Cardiac muscle cell (in vitro differentiated cells and primary cell): ENCODE data around the gene WDR82. TPM values are rescaled to one million over a fixed set of nuclear protein-coding genes. Genes with fewer than 3 reads are reported as not detected.

Source experiments
- DNase-seq, 2 donors: peaks; one replicate each; pipeline versions ENCODE4 v3.0.0 to v3.0.0-alpha.2; 2010 to 2017; ENCODE audit warnings: low read depth in 1 of 2, low spot score in 1 of 2
- H3K27ac ChIP-seq: fragments of 200-600 bp; sonication (generic); 2 replicates; pipeline ENCODE4 v1.5.1; 2016
- H3K27me3 ChIP-seq: fragments of 200-600 bp; sonication (generic); 2 replicates; pipeline ENCODE4 v1.6.0; 2016; ENCODE audit warnings: control low read depth
- H3K36me3 ChIP-seq: fragments of 200-600 bp; sonication (generic); 2 replicates; pipeline ENCODE4 v1.5.1; 2016; ENCODE audit warnings: control low read depth
- H3K4me1 ChIP-seq: fragments of 200-600 bp; sonication (generic); 2 replicates; pipeline ENCODE4 v1.8.1; 2017; ENCODE audit warnings: low read depth, mild to moderate bottlenecking, mixed run types
- H3K4me3 ChIP-seq: fragments of 200-600 bp; sonication (generic); 2 replicates; pipeline ENCODE4 v1.5.1; 2016; ENCODE audit warnings: mild to moderate bottlenecking
- H3K9me3 ChIP-seq: fragments of 200-600 bp; sonication (generic); 2 replicates; pipeline ENCODE4 v1.5.1; 2017; ENCODE audit warnings: low read depth, mild to moderate bottlenecking, control low read depth
- polyA plus RNA-seq: library from polyadenylated mRNA; unstranded; fragments of >200 nt; fragmentation: Nextera tagmentation; extraction: Ambion mirVana; gene quantifications from 2 replicates; pipeline ENCODE4 v1.2.1, GENCODE V29; 2016
- total RNA-seq: library from RNA; depleted of rRNA; stranded (reverse); fragments of >200 nt; gene quantifications from 2 replicates; pipeline ENCODE4 v1.2.3, GENCODE V29; 2016
- TF ChIP-seq, protein P1 (sequence below): IDR thresholded peaks from 2 replicates; pipeline ENCODE4 v1.5.1; 2012; ENCODE audit warnings: low read depth, mild to moderate bottlenecking, low read length

WDR82 gene
- total and polyA plus RNA-seq, 2 experiments from 2014 or later, result 30.7 to 35.4 TPM

DNA sequence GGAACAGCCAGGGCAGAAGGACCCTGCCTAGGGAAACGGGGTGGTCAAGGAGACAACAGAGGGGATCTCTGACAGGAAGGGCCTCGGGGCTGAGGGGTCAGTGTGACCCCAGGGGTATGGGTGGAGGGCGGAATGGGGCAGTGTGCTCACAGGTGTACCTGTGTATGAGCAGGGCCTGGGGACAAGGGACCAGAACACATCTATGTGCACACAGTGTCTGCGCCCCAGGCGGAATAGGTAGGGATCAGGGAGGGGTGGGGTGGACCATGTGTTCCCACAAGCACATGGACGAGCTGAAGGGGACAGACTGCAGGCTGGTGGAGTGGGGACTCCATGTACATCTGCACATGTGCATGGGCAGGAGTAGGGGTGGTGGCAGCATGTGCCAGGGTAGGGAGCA is 48.0 kb downstream of the WDR82 start:
- Histone ChIP-seq H3K36me3 (peaks cover 14% of the 10 kb centered on the region), H3K4me3 (no peak overlapping the region), H3K9me3 (no peaks in the 10 kb centered on the region), H3K27ac (no peak overlapping the region), H3K27me3 (no peaks in the 10 kb centered on the region), H3K4me1 (no peaks in the 10 kb centered on the region)
- TF ChIP-seq, protein P1, sequence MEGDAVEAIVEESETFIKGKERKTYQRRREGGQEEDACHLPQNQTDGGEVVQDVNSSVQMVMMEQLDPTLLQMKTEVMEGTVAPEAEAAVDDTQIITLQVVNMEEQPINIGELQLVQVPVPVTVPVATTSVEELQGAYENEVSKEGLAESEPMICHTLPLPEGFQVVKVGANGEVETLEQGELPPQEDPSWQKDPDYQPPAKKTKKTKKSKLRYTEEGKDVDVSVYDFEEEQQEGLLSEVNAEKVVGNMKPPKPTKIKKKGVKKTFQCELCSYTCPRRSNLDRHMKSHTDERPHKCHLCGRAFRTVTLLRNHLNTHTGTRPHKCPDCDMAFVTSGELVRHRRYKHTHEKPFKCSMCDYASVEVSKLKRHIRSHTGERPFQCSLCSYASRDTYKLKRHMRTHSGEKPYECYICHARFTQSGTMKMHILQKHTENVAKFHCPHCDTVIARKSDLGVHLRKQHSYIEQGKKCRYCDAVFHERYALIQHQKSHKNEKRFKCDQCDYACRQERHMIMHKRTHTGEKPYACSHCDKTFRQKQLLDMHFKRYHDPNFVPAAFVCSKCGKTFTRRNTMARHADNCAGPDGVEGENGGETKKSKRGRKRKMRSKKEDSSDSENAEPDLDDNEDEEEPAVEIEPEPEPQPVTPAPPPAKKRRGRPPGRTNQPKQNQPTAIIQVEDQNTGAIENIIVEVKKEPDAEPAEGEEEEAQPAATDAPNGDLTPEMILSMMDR, result no peak
- DNase-seq, result no peak

GRCh38 chr3:52229656-52230055 is 48.8 kb downstream of the WDR82 start:
- Histone ChIP-seq H3K27ac (no peak overlapping the region), H3K4me1 (no peaks in the 10 kb centered on the region), H3K36me3 (peaks cover 14% of the 10 kb centered on the region), H3K9me3 (no peaks in the 10 kb centered on the region), H3K4me3 (no peak overlapping the region), H3K27me3 (no peaks in the 10 kb centered on the region)
- TF ChIP-seq, protein P1, result no peak
- DNase-seq, result no peak

DNA sequence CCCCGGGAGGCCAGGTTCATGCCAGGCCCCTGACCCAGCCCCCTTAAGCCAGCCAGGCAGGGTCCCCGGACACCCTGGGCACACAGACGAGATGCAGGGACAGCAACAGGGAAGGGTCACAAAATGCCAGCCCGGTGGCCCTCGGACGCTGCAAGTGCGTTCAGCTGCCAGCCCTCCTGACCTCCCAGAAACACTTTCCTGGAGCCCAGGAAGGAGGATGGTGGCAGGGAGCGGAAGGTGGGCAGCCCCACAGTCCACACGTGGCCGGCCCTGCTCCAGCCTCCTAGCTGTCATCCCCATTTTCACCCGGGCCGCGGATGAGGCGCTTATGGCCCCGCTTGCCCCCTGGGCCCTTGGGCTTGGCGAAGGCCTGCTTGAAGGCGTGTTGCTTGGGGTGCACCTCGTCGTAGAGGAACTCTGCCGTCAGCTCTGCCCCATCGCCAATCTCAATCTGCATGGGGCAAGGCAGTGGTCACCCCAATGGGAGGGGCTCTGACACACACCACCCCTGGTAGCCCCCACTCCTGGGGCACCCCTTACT is 49.6 kb downstream of the WDR82 start:
- peaks cover 14% of the 10 kb centered on the region for H3K36me3 ChIP-seq
- H3K27ac ChIP-seq, result no peak overlapping the region
- H3K4me3 ChIP-seq, result no peak overlapping the region
- no peaks in the 10 kb centered on the region for H3K27me3 ChIP-seq
- no peaks in the 10 kb centered on the region for H3K9me3 ChIP-seq
- no peak for DNase-seq
- no peaks in the 10 kb centered on the region for H3K4me1 ChIP-seq
- TF ChIP-seq, protein P1, result no peak

GRCh38 chr3:52228266-52228665 is 50.2 kb downstream of the WDR82 start:
- DNase-seq, result no peak

DNA sequence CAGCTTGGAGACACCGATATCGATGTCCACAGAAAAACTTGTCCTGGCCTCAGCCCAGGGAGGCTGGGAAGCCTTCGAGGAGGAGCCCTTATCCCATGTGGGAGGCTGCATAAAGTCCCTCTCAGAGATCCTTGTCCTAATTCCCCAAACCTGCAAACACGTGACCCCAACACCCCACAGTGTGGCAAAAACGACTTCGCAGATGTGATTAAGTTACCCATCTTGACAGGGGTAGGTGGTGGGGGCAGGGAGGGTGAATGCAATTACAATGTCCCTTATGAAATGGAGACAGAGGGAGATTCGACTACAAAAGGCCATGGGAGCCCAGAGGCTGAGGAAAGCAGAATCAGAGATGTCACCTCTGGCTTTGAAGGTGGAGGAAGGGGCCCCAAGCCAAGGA is 50.7 kb downstream of the WDR82 start:
- no peaks in the 10 kb centered on the region for H3K27me3 ChIP-seq
- no peaks in the 10 kb centered on the region for H3K9me3 ChIP-seq
- no peak for DNase-seq
- TF ChIP-seq, protein P1, result no peak
- H3K4me3 ChIP-seq, result no peak overlapping the region
- H3K27ac ChIP-seq, result no peak overlapping the region
- H3K4me1 ChIP-seq, result no peaks in the 10 kb centered on the region
- peaks cover 14% of the 10 kb centered on the region for H3K36me3 ChIP-seq

More at GRCh38 chr3:52228266-52228665, 50.2 kb downstream of the WDR82 start:
- TF ChIP-seq, protein P1, result no peak
- peaks cover 14% of the 10 kb centered on the region for H3K36me3 ChIP-seq
- H3K27ac ChIP-seq, result no peak overlapping the region
- H3K9me3 ChIP-seq, result no peaks in the 10 kb centered on the region
- H3K4me1 ChIP-seq, result no peaks in the 10 kb centered on the region
- H3K27me3 ChIP-seq, result no peaks in the 10 kb centered on the region
- no peak overlapping the region for H3K4me3 ChIP-seq

GRCh38 chr3:52227117-52227516 is 51.3 kb downstream of the WDR82 start:
- TF ChIP-seq, protein P1, result no peak
- H3K9me3 ChIP-seq, result no peaks in the 10 kb centered on the region
- no peak for DNase-seq
- no peaks in the 10 kb centered on the region for H3K4me1 ChIP-seq
- peaks cover 14% of the 10 kb centered on the region for H3K36me3 ChIP-seq
- H3K27me3 ChIP-seq, result no peaks in the 10 kb centered on the region
- no peak overlapping the region for H3K4me3 ChIP-seq
- no peak overlapping the region for H3K27ac ChIP-seq
